A204.1 (cell line): Measurements from ENCODE around the gene CPVL.

ENCODE experiments used
- FAIRE-seq: peaks from 2 replicates; lab custom pipeline; 2012; peaks lifted over from hg19 to GRCh38; lab: Jason Lieb, UNC

The CPVL gene

DNA sequence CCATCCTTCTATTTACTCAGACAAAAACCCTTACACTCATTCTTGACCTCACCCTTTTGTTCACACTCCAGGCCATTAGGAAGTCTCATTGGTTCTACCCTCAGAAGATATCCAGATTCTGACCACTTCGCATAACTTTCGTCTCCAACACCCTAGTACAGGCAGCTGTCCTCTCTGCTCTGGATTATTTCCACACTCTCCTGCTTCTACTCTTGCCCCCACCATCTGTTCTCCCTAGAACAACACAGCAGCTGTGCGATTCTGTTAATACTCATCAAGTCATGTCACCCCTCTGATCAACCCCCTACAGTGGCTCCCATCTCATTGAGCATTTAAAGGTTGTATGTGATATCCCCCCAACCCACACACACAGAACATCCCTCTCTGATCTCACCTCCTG is 172.7 kb downstream of the CPVL start:
- FAIRE-seq, result no peak

DNA sequence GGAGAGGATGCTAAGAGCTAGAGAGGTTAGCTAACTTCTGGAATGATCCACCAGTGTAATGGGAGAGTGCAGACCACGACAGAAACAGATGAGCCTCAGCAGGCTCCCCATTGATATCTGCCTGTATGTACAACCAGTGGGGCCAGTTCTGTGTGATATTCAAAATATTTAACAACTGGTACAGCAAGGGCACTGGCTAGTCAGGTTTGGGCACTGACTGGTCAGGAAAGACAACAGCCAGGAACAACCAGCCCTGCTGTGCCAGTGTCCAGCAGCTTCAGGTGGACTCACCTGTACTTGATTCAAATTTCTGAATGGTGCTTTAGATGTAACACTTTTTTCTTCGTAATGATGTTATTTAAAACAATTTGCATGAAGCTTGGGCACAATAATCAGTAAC is 182.3 kb downstream of the CPVL start:
- no peak for FAIRE-seq

- FAIRE-seq, result no peak
Measured at GRCh38 chr7:28961972-28962371, 184.4 kb downstream of the CPVL start.

DNA sequence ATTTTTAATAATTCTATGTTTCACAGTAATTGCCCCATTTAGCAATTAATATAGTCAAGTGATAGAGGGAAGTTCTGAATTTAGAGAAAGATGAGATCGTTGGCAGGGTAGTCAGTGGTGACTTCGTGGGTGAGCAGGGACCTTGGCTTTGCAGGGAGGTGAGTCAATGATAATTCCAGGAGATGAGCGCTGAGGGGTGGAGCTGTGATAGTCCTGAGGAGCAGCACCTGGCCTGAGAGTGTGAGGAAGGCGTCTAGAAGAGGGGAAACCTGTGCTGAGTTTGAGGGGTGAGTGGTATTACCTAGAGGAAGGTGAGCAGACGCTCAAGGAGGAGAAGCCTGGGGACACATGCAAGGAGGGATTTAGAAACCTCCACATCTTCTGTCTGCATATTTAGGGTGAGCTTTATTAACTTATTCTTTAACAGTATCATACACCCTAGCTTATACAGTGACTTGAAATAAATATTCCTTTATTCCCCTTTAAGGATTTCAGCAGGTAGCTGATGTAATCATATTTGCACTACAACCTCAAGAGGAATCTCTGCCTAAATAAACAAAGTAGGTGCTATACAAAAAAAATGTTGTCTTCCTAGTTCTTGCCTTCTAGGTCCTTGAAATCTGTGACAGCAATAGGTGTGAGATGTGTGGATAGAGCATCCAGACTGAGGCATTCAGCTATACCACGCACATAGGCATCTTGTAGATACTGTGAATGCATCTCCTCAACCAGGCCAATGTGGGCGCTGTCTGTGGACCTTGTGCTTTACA is 186.1 kb downstream of the CPVL start:
- no peak for FAIRE-seq

DNA sequence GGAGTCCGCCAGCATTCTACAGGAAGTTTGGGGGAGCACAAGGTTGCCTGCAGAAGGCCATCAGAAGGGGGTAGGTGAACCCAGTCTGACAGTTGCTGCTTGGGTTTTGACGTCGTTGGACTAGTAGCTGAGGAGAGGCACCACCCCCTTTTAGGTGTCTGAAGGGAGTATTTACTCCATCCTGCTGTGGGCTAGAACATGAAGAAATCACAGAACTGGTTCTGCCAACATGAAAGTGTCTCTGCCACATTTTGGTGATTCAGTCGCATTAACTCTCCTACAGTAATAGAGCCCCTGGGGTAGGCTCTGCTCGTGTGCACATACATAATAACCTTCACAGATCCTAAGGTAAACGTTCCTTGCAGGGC is 187.4 kb downstream of the CPVL start:
- FAIRE-seq, result no peak

- no peak for FAIRE-seq
Measured at GRCh38 chr7:28958235-28958979, 187.9 kb downstream of the CPVL start, which contains the start of gene TRIL. TRIL (minus strand) TSS chr7:28958330; CDS start chr7:28958046, 284 bp downstream.

GRCh38 chr7:28957751-28958234 is 188.5 kb downstream of the CPVL start:
- FAIRE-seq, result no peak

GRCh38 chr7:28957064-28957750 is 189.1 kb downstream of the CPVL start:
- FAIRE-seq, result no peak

DNA sequence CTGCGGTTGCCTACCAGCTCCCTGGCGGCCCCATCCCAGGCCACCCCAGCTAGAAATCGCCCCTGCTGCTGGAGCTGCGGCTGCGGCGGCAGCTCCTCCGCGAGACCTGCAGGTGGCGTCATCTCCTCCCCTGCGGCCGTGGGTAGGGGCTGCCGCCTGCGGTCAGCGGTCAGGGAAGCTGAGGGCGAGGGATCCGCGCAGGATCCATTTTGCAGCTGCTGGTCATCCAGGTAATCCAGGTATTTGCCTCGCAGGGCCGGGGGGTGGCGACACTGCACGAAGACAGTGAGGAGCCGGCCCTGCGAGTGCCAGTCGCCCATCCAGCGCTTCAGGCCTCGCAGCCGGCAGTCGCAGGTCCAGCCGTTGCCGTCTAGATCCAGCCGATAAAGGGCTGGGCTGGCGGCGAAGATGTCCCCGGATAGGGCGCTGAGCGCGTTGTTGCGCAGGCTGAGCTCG is 189.7 kb downstream of the CPVL start:
- no peak for FAIRE-seq

- no peak for FAIRE-seq
Measured at GRCh38 chr7:28955718-28956607, 190.4 kb downstream of the CPVL start.

GRCh38 chr7:28955356-28955717 is 191.0 kb downstream of the CPVL start:
- FAIRE-seq, result no peak

DNA sequence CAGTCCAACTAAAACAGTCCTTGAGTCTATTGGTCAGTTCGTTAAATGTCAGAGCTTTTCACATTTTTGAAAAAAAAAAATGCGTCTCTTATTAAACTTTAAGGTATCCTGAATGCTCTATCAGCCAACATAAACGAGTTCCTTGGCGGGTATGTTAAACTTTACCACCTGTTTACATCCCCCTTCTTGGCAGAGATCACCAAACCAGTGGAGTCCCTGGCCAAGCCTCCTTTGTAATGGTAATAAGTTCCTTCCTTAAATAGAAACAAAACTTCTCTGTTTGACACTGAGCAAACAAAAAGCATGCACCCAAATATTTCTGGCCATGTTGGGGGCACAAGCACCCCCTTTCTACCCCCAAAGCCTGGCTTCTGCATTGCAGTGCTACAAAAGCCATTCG is 191.4 kb downstream of the CPVL start:
- FAIRE-seq, result no peak

- no peak for FAIRE-seq
Measured at GRCh38 chr7:28954471-28954870, 191.9 kb downstream of the CPVL start.

DNA sequence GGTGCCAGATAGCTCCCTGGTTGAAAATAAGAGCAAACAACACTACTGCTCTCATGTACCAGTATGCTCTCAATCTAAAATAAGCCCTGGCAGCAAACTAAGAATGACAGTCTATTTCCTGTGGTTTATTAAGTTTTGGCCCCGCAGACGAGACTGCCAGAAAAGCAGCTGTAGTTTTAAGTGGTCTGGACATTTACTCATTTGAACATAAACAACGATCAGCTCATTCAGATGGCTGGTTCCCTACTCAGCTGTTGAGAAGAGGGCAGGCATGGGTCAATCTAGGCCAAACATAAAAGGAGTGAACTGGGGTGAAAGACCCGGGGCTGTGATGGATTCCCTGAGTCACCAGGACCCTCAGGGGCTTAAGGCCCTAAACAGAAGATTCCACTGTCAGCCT is 192.7 kb downstream of the CPVL start:
- no peak for FAIRE-seq
